GM23248 (cell line): ENCODE results near the gene HNRNPA0.

ENCODE experiments used
- EZH2 ChIP-seq: fragments of 200-600 bp; sonication (generic); IDR thresholded peaks from 2 replicates; pipeline ENCODE4 v1.6.1; 2018; ENCODE audit warnings: antibody characterized with exemption, mild to moderate bottlenecking; ENCODE audit not compliant: insufficient read depth, poor library complexity, severe bottlenecking
- EZH2phosphoT487 ChIP-seq: fragments of 200-600 bp; sonication (generic); IDR thresholded peaks from 2 replicates; pipeline ENCODE4 v1.6.1; 2018; ENCODE audit warnings: antibody characterized with exemption, moderate library complexity, mild to moderate bottlenecking, low read depth; ENCODE audit not compliant: insufficient read depth

DNA sequence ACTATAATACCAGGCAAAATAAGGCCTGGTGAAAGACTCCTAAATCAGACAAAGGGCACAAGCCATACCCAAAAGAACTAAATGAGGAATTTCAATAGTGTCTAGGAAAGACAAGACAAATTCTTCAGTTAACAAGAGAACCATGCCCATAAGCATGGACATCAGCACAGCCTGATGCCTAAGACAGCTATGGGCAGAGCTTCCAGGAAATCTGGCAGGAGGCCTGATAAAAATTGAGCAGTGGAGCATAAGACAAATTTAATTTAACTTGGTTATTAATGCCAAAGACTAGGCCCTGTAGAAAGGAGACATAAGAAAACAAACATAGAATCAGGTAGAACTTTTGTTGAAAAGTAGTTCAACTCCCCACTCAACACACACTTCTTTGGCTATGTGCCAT, 35.6 kb downstream of the HNRNPA0 start:
- TF ChIP-seq EZH2 (no peak), EZH2phosphoT487 (no peak)
